Measurements from ENCODE around the gene GDPD2.

Gene GDPD2

GRCh38 chrX:70426286-70427278 is 3.5 kb downstream of the GDPD2 start:
- Histone ChIP-seq H3K4me3 (ENCODE audit: low read depth, low read length) (no peak overlapping the region), H3K27ac (ENCODE audit: extremely low read depth, low read depth, low read length) (no peak overlapping the region), H3K9me3 (ENCODE audit: control insufficient read depth, insufficient read depth, low read depth, low read length) (no peaks in the 10 kb centered on the region), H3K36me3 (ENCODE audit: control insufficient read depth in 2 of 2, insufficient read depth in 1 of 2, low read length in 2 of 2) (no peaks in the 10 kb centered on the region), H3K4me1 (ENCODE audit: control insufficient read depth, insufficient read depth, low read length) (no peaks in the 10 kb centered on the region)
- CTCF ChIA-PET: interaction anchor here (2.2 kb wide), 1 partner anchor 9 kb away, joined by 8 read pairs; no protein-coding TSS in a partner anchor
- POLR2A ChIA-PET: no interaction called here
- TF ChIP-seq ZFP41 (tag by site-specific recombination; IDR thresholded peaks at IDR 0.05; ENCODE audit: borderline replicate concordance) (no peak), ZNF223 (tag by site-specific recombination; IDR thresholded peaks at IDR 0.05) (no peak), ZNF391 (tag by site-specific recombination; IDR thresholded peaks at IDR 0.05; ENCODE audit: borderline replicate concordance, low read depth) (no peak), ZNF785 (tag by site-specific recombination; IDR thresholded peaks at IDR 0.05) (no peak), ZNF121 (tag by site-specific recombination; IDR thresholded peaks at IDR 0.05) (no peak), PRDM10 (tag by site-specific recombination; IDR thresholded peaks at IDR 0.05) (no peak), ZNF19 (tag by site-specific recombination; IDR thresholded peaks at IDR 0.05; ENCODE audit: low read depth) (no peak), ZFP3 (tag by site-specific recombination; IDR thresholded peaks at IDR 0.05; ENCODE audit: low read depth) (no peak), EGR2 (tag by site-specific recombination; IDR thresholded peaks at IDR 0.05; ENCODE audit: low read depth) (no peak)

GRCh38 chrX:70427365-70427764 is 4.3 kb downstream of the GDPD2 start:
- Histone ChIP-seq H3K36me3 (ENCODE audit: control insufficient read depth in 2 of 2, insufficient read depth in 1 of 2, low read length in 2 of 2) (no peaks in the 10 kb centered on the region), H3K27ac (ENCODE audit: extremely low read depth, low read depth, low read length) (no peak overlapping the region), H3K9me3 (ENCODE audit: control insufficient read depth, insufficient read depth, low read depth, low read length) (no peaks in the 10 kb centered on the region), H3K4me1 (ENCODE audit: control insufficient read depth, insufficient read depth, low read length) (no peaks in the 10 kb centered on the region), H3K4me3 (ENCODE audit: low read depth, low read length) (no peak overlapping the region)
- POLR2A ChIA-PET: no interaction called here
- TF ChIP-seq ZNF777 (tag by site-specific recombination; IDR thresholded peaks at IDR 0.05; ENCODE audit: borderline replicate concordance): no peak
- TF ChIP-seq MEIS1 (CRISPR knock-in tag; IDR thresholded peaks at IDR 0.05; ENCODE audit: borderline replicate concordance): no peak
- TF ChIP-seq MYNN (tag by site-specific recombination; IDR thresholded peaks at IDR 0.05; ENCODE audit: borderline replicate concordance): no peak
- TF ChIP-seq REPIN1 (tag by site-specific recombination; IDR thresholded peaks at IDR 0.05; ENCODE audit: low read depth): no peak
- TF ChIP-seq ZNF350 (tag by site-specific recombination; IDR thresholded peaks at IDR 0.05): no peak
- no peak for TF ChIP-seq ZSCAN23 (tag by site-specific recombination; IDR thresholded peaks at IDR 0.05)
- no peak for TF ChIP-seq ZNF76 (tag by site-specific recombination; IDR thresholded peaks at IDR 0.05; ENCODE audit: borderline replicate concordance, low read depth)
- CTCF ChIA-PET: no interaction called here

GRCh38 chrX:70429759-70430158 is 6.6 kb downstream of the GDPD2 start:
- Histone ChIP-seq H3K4me3 (ENCODE audit: low read depth, low read length) (no peak overlapping the region), H3K27ac (ENCODE audit: extremely low read depth, low read depth, low read length) (no peak overlapping the region), H3K4me1 (ENCODE audit: control insufficient read depth, insufficient read depth, low read length) (peaks cover 2% of the 10 kb centered on the region; the same call in 1 of the 2 replicates), H3K36me3 (ENCODE audit: control insufficient read depth in 2 of 2, insufficient read depth in 1 of 2, low read length in 2 of 2) (no peaks in the 10 kb centered on the region), H3K9me3 (ENCODE audit: control insufficient read depth, insufficient read depth, low read depth, low read length) (no peaks in the 10 kb centered on the region)
- CTCF ChIA-PET: interaction anchor here (0.6 kb wide), 1 partner anchor 1169 kb away, joined by 3 read pairs; no protein-coding TSS in a partner anchor
- POLR2A ChIA-PET: no interaction called here
- no peak for TF ChIP-seq ZNF677 (tag by site-specific recombination; IDR thresholded peaks at IDR 0.05)
- no peak for TF ChIP-seq ZNF37A (tag by site-specific recombination; IDR thresholded peaks at IDR 0.05)
- TF ChIP-seq ZNF830 (tag by site-specific recombination; IDR thresholded peaks at IDR 0.05; ENCODE audit: low read depth): no peak
- no peak for TF ChIP-seq PATZ1 (tag by site-specific recombination; IDR thresholded peaks at IDR 0.05)
- TF ChIP-seq REST (tag by site-specific recombination; IDR thresholded peaks at IDR 0.05): no peak
- no peak for TF ChIP-seq ZNF544 (tag by site-specific recombination; IDR thresholded peaks at IDR 0.05)
